ENCODE results near the gene ATP5F1C. TPM values are rescaled to one million over a fixed set of nuclear protein-coding genes. Genes with fewer than 3 reads are reported as not detected.

The ATP5F1C gene
- total RNA-seq, 1 experiment from 2014 or later: 167 TPM

DNA sequence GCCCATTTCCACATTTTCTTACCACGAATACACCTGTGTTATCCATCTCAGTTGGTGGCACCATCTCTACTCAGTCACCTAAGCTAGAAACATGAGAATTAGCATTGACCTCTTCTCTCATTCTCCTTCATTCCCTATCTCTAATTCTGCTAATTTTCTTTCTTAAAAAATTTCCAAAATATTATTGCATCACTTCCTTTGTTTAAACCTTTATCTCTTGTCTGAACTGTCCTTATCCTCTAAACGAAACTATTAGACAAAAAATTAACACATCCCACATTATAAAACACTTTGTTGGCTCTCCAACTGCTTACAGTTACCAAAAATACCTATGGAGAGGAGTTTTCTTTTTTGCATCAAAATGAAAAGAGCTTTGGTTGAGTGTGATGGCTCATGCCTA is 48.6 kb downstream of the ATP5F1C start:
- Histone ChIP-seq H3K27me3 (ENCODE audit: low read length) (no peaks in the 10 kb centered on the region), H3K4me3 (ENCODE audit: low read length) (no peak overlapping the region), H3K9ac (ENCODE audit: low read length) (no peak overlapping the region), H3K9me2 (replicated peaks; ENCODE audit: low read length) (no peaks in the 10 kb centered on the region), H3K9me3 (ENCODE audit: low read length) (no peaks in the 10 kb centered on the region), H3K79me2 (ENCODE audit: low read length) (no peaks in the 10 kb centered on the region), H3K4me1 (ENCODE audit: insufficient read depth, low read length) (no peaks in the 10 kb centered on the region), H3K36me3 (ENCODE audit: low read depth, low read length) (no peaks in the 10 kb centered on the region), H3F3A (ENCODE audit: low read length, unreplicated experiment) (no peaks in the 10 kb centered on the region), H3K4me2 (ENCODE audit: low read length) (no peak overlapping the region), H4K20me1 (ENCODE audit: low read length) (no peaks in the 10 kb centered on the region), H2AFZ (ENCODE audit: low read length) (no peak overlapping the region), H3K27ac (ENCODE audit: low read length) (no peak overlapping the region)
- intact Hi-C loops (cut with micrococcal nuclease): no loop called here
- TF ChIP-seq EZH2phosphoT487 (IDR thresholded peaks at IDR 0.05; ENCODE audit: borderline replicate concordance, low read length) (no peak), EZH2 (IDR thresholded peaks at IDR 0.05; ENCODE audit: low read length, unreplicated experiment) (no peak)
- TF ChIP-seq, protein P1, sequence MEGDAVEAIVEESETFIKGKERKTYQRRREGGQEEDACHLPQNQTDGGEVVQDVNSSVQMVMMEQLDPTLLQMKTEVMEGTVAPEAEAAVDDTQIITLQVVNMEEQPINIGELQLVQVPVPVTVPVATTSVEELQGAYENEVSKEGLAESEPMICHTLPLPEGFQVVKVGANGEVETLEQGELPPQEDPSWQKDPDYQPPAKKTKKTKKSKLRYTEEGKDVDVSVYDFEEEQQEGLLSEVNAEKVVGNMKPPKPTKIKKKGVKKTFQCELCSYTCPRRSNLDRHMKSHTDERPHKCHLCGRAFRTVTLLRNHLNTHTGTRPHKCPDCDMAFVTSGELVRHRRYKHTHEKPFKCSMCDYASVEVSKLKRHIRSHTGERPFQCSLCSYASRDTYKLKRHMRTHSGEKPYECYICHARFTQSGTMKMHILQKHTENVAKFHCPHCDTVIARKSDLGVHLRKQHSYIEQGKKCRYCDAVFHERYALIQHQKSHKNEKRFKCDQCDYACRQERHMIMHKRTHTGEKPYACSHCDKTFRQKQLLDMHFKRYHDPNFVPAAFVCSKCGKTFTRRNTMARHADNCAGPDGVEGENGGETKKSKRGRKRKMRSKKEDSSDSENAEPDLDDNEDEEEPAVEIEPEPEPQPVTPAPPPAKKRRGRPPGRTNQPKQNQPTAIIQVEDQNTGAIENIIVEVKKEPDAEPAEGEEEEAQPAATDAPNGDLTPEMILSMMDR (conservative IDR thresholded peaks at IDR 0.05; ENCODE audit: low read depth, low read length): no peak
- POLR2A ChIA-PET (ENCODE audit: unreplicated experiment): no interaction called here
- ATAC-seq: no peak
- no TSS peak for BruUV-seq (replicated peaks)
- DNase-seq: no peak
- CTCF ChIA-PET: no interaction called here

GRCh38 chr10:7846591-7846990 is 58.6 kb downstream of the ATP5F1C start:
- Histone ChIP-seq H3K4me1 (ENCODE audit: insufficient read depth, low read length) (no peaks in the 10 kb centered on the region), H3K9ac (ENCODE audit: low read length) (no peak overlapping the region), H3K79me2 (ENCODE audit: low read length) (no peaks in the 10 kb centered on the region), H3K36me3 (ENCODE audit: low read depth, low read length) (no peaks in the 10 kb centered on the region), H3F3A (ENCODE audit: low read length, unreplicated experiment) (no peaks in the 10 kb centered on the region), H3K27ac (ENCODE audit: low read length) (no peak overlapping the region), H3K27me3 (ENCODE audit: low read length) (no peaks in the 10 kb centered on the region), H3K9me3 (ENCODE audit: low read length) (no peaks in the 10 kb centered on the region), H3K9me2 (replicated peaks; ENCODE audit: low read length) (no peaks in the 10 kb centered on the region), H3K4me3 (ENCODE audit: low read length) (no peak overlapping the region), H3K4me2 (ENCODE audit: low read length) (no peak overlapping the region), H4K20me1 (ENCODE audit: low read length) (no peaks in the 10 kb centered on the region), H2AFZ (ENCODE audit: low read length) (no peak overlapping the region)
- BruUV-seq (replicated peaks): no TSS peak
- no peak for ATAC-seq
- CTCF ChIA-PET: no interaction called here
- DNase-seq: no peak
- TF ChIP-seq, protein P1 (conservative IDR thresholded peaks at IDR 0.05; ENCODE audit: low read depth, low read length): no peak
- TF ChIP-seq EZH2 (IDR thresholded peaks at IDR 0.05; ENCODE audit: low read length, unreplicated experiment) (no peak), EZH2phosphoT487 (IDR thresholded peaks at IDR 0.05; ENCODE audit: borderline replicate concordance, low read length) (no peak)
- POLR2A ChIA-PET (ENCODE audit: unreplicated experiment): no interaction called here
- intact Hi-C loops (cut with micrococcal nuclease): no loop called here

- H3K27me3 ChIP-seq (ENCODE audit: low read length): no peaks in the 10 kb centered on the region
- no peak overlapping the region for H2AFZ ChIP-seq (ENCODE audit: low read length)
- ChIA-PET POLR2A (ENCODE audit: unreplicated experiment) (no interaction called here), CTCF (no interaction called here)
- no peaks in the 10 kb centered on the region for H4K20me1 ChIP-seq (ENCODE audit: low read length)
- intact Hi-C loops (cut with micrococcal nuclease): no loop called here
- H3K27ac ChIP-seq (ENCODE audit: low read length): no peak overlapping the region
- DNase-seq: no peak
- no TSS peak for BruUV-seq (replicated peaks)
- H3K9me3 ChIP-seq (ENCODE audit: low read length): no peaks in the 10 kb centered on the region
- H3K9ac ChIP-seq (ENCODE audit: low read length): no peak overlapping the region
- no peaks in the 10 kb centered on the region for H3K9me2 ChIP-seq (replicated peaks; ENCODE audit: low read length)
- H3K79me2 ChIP-seq (ENCODE audit: low read length): no peaks in the 10 kb centered on the region
- no peaks in the 10 kb centered on the region for H3K4me1 ChIP-seq (ENCODE audit: insufficient read depth, low read length)
- no peak overlapping the region for H3K4me3 ChIP-seq (ENCODE audit: low read length)
- TF ChIP-seq EZH2 (IDR thresholded peaks at IDR 0.05; ENCODE audit: low read length, unreplicated experiment) (no peak), EZH2phosphoT487 (IDR thresholded peaks at IDR 0.05; ENCODE audit: borderline replicate concordance, low read length) (no peak)
- TF ChIP-seq, protein P1 (conservative IDR thresholded peaks at IDR 0.05; ENCODE audit: low read depth, low read length): no peak
- H3K36me3 ChIP-seq (ENCODE audit: low read depth, low read length): no peaks in the 10 kb centered on the region
- no peak overlapping the region for H3K4me2 ChIP-seq (ENCODE audit: low read length)
- no peaks in the 10 kb centered on the region for H3F3A ChIP-seq (ENCODE audit: low read length, unreplicated experiment)
- ATAC-seq: no peak
Observed at GRCh38 chr10:7853226-7853842, 65.4 kb downstream of the ATP5F1C start.
